Thymus (tissue), 11 donors: ENCODE data around the gene SEPTIN8. TPM values are rescaled to one million over a fixed set of nuclear protein-coding genes. Genes with fewer than 3 reads are reported as not detected.

Experiments used
- DNase-seq, 9 donors: peaks; one replicate each; pipeline ENCODE4 v3.0.0-alpha.2; 2013; ENCODE audit warnings: low spot score in 9 of 9, low read depth in 6 of 9, missing footprints in 1 of 9
- H3K27ac ChIP-seq, 2 donors: one replicate each; pipeline ENCODE4 v1.5.1; 2013; ENCODE audit warnings: control low read depth in 1 of 2, low read depth in 1 of 2, low read length in 1 of 2, mild to moderate bottlenecking in 1 of 2, moderate library complexity in 1 of 2
- H3K27me3 ChIP-seq, 2 donors: one replicate each; pipeline ENCODE4 v1.5.1; 2013; ENCODE audit warnings: low read length in 1 of 2; ENCODE audit not compliant: control insufficient read depth in 2 of 2, insufficient read depth in 1 of 2
- H3K36me3 ChIP-seq, 2 donors: one replicate each; pipeline ENCODE4 v1.5.1; 2013; ENCODE audit warnings: low read length in 1 of 2, mild to moderate bottlenecking in 1 of 2, moderate library complexity in 1 of 2; ENCODE audit not compliant: control insufficient read depth in 2 of 2, insufficient read depth in 2 of 2
- H3K4me1 ChIP-seq, 2 donors: one replicate each; pipeline ENCODE4 v1.5.1; 2013; ENCODE audit warnings: low read length in 2 of 2; ENCODE audit not compliant: control insufficient read depth in 2 of 2, insufficient read depth in 2 of 2
- H3K4me3 ChIP-seq, 2 donors: one replicate each; pipeline ENCODE4 v1.5.1; 2013; ENCODE audit warnings: low read length in 2 of 2, control low read depth in 1 of 2, mild to moderate bottlenecking in 1 of 2
- H3K9me3 ChIP-seq, 2 donors: one replicate each; pipeline ENCODE4 v1.5.1; 2013; ENCODE audit warnings: low read length in 1 of 2, mild to moderate bottlenecking in 1 of 2; ENCODE audit not compliant: control insufficient read depth in 2 of 2, insufficient read depth in 1 of 2
- whole genome bisulfite sequencing: extraction: QIAGEN DNeasy Blood & Tissue Kit; methylation state at CpG from one replicate; pipeline ENCODE4 v1.1.7; 2013; 5-methylcytosine and 5-hydroxymethylcytosine counted together
- polyA plus RNA-seq: library from polyadenylated mRNA; stranded (reverse); fragments of 200-250 nt; gene quantifications from one replicate; pipeline ENCODE4 v1.2.3, GENCODE V29; 2013
- total RNA-seq: library from RNA; stranded (reverse); fragments of 120-200 nt; gene quantifications from one replicate; pipeline ENCODE4 v1.2.4, GENCODE V29; 2013
- donor health status: healthy.

Gene SEPTIN8
- total and polyA plus RNA-seq, 2 donors = 13.8 to 17.8 TPM

- peaks cover 9 to 53% of the 10 kb centered on the region in 2 donors for H3K4me1 ChIP-seq
- peaks cover 0 to 14% of the 10 kb centered on the region in 2 donors for H3K27me3 ChIP-seq
- H3K9me3 ChIP-seq = no peaks in the 10 kb centered on the region
- peaks cover 0 to 6% of the 10 kb centered on the region in 2 donors for H3K36me3 ChIP-seq
- H3K27ac ChIP-seq = peak overlapping the region in 1 of 2 donors; percentile 61
- peak in 1 of 9 donors; percentile 24 for DNase-seq
- WGBS = 90% methylated on average over 7 of the region's 7 CpGs
- H3K4me3 ChIP-seq = no peak overlapping the region
These were observed 25.6 kb downstream of the SEPTIN8 start for GRCh38 chr5:132751444-132751843.

DNA sequence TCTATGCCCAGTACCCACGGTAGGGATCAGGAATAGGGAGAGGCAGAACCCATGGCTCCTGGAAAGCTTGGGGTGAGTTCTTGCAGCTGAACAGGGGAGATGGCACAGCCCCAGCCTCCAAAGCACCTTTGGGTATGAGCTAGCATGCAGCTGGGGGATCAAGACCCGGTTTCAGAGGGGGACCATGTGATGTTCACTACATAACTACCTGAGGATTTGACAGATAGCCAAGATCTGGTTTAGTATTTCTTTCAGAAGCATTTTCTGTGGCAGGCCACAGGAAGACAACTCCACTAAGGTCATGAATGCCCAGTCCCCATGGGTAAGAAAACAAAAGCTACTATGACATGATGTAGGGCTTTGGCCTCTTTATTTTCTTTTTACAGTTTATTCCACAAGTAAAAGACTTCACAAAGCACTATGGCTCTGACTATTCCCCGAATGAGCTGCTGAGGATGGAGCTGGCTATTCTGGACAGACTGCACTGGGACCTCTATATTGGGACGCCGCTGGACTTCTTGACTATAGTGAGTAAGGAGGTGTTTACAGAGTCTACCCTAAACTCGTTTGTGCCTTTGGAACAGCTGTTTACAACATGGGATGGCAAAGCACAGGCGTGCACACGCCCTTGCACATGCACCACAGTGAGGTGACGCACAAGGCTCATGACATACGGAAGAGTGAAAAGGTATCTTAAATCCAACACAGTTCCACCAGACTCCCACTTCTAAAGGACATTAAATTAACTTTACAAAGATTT, 26.4 kb downstream of the SEPTIN8 start:
- Histone ChIP-seq H3K27me3 (peaks cover 3 to 16% of the 10 kb centered on the region in 2 donors), H3K4me3 (no peak overlapping the region), H3K4me1 (peaks cover 9 to 54% of the 10 kb centered on the region in 2 donors), H3K27ac (peak overlapping the region in 1 of 2 donors; percentile 53), H3K9me3 (no peaks in the 10 kb centered on the region), H3K36me3 (peaks cover 0 to 6% of the 10 kb centered on the region in 2 donors)
- DNase-seq = no peak
- 83% methylated on average over 10 of the region's 10 CpGs for WGBS

- Histone ChIP-seq H3K4me1 (peaks cover 9 to 47% of the 10 kb centered on the region in 2 donors), H3K27me3 (peaks cover 3 to 22% of the 10 kb centered on the region in 2 donors), H3K27ac (no peak overlapping the region), H3K4me3 (no peak overlapping the region), H3K36me3 (peaks cover 0 to 2% of the 10 kb centered on the region in 2 donors), H3K9me3 (no peaks in the 10 kb centered on the region)
- no peak for DNase-seq
- WGBS = 93% methylated on average over 2 of the region's 2 CpGs
These were observed 27.5 kb downstream of the SEPTIN8 start for GRCh38 chr5:132749506-132749905.

DNA sequence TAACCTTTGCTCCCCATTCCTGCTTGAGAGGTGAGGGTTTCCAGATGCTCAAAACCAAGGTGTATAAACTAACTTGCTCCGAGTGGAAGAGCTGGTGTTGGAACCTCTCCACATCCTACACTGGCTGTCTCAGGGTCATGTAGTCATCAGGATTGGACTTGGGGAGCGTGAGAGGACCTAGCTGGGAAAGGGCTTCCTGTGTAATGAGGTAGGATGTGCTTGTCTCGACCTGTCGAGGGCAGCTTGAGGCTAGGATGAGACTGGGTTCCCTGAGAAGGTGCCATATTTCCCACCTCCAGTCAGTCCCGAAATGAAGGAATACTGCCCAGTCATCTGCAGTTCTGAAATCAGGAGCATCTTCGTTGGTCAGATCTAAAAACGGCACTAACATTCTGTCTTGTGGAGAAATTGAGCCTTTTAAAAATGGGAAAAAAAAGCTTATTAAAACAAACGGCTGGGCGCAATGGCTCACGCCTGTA, 28.5 kb downstream of the SEPTIN8 start:
- 95% methylated on average over 10 of the region's 10 CpGs for WGBS
- Histone ChIP-seq H3K4me3 (no peak overlapping the region), H3K9me3 (no peaks in the 10 kb centered on the region), H3K36me3 (no peaks in the 10 kb centered on the region), H3K27ac (no peak overlapping the region), H3K4me1 (peaks cover 9 to 37% of the 10 kb centered on the region in 2 donors), H3K27me3 (peaks cover 3 to 22% of the 10 kb centered on the region in 2 donors)
- no peak for DNase-seq

DNA sequence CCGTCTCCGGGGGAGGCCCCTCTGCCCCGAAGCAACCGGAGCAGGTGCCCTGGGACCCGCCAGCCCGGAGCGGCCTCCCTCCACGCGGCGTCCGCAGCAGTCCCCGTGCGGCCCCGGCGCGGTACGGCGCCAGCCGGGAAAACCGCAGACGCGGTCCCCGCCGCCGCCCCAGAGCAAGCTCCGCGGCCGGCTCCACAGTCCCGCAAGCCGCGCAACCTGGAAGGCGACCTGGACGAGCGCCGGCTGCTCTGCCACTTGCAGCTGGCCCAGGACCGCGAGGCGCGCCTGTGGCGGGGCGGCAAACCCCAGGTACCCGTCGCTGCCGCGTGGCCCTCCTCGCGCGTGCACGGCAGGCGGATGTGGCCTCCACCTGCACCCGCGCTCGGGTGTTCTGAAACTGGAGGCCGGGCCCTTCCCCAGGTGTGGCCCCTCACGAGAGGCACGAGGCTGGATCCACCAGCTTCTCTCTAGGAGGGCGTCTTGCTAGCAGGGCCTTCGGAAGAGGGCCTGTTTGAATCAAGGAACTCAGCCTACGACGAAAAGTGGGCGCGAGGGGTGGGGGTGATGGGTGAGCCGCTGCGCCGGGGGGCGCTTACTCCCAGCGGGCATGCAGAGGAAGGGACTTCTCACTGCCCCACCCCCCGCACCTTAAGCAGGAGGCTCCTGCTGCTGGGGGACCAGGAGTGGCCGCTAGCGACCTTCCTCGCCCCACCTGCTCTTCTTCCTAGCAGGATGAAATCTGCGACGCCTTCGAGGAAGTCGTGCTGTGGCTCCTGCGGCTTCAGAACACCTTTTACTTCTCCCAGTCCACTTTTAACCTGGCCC, 29.2 kb downstream of the SEPTIN8 start:
- Histone ChIP-seq H3K27me3 (peaks cover 3 to 22% of the 10 kb centered on the region in 2 donors), H3K9me3 (no peaks in the 10 kb centered on the region), H3K4me1 (peaks cover 9 to 30% of the 10 kb centered on the region in 2 donors), H3K36me3 (no peaks in the 10 kb centered on the region), H3K27ac (peak overlapping the region; percentile 36 to 63), H3K4me3 (peak overlapping the region; percentile 54 to 56)
- WGBS = 33% methylated on average over 76 of the region's 76 CpGs
- DNase-seq = peak in 6 of 9 donors; percentile 29 to 87 (median 68)

DNA sequence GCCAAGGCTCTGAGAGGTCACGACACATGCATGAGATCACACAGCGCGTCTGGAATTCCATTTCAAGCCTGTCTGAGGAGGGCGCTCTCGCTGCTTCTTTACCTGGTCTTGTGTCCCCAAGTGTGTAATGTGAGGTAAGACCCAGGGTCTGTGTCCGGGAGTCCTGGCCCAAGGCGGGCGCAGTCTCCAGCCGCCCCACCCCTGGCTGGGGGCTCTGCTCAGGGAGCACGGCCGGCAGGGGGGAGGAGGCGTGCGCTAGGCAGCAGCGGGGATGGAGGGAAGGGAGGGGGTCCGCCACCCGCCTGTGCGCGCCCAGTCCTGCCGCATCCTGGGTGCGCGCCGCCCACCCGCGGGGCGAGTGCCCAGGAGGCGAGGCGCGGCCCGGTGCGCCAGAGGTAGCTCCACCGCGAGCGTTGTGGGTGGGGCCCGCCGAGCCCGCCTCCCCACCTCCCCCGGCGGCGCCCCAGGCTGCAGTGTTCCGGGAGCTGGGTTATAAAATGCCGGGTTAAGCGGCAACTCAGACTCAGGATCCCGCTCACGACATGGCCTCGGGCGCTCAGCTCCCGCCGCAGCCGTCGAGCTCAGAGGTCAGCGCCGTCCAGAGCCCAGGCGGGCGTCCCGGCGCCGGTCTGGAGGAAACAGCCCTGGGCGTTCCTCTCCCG, 30.0 kb downstream of the SEPTIN8 start, which contains the start of gene CCNI2:
Gene CCNI2 (plus strand): TSS at position 473 of the 662 bp plus-strand sequence. CDS start 70 bp downstream, at position 543.
- Histone ChIP-seq H3K9me3 (peaks cover 0 to 4% of the 10 kb centered on the region in 2 donors), H3K4me1 (peaks cover 9 to 24% of the 10 kb centered on the region in 2 donors), H3K36me3 (no peaks in the 10 kb centered on the region), H3K27me3 (peaks cover 3 to 24% of the 10 kb centered on the region in 2 donors), H3K4me3 (peak within 1 kb of the TSS; percentile 54 to 56), H3K27ac (peak within 1 kb of the TSS; percentile 36 to 63)
- DNase-seq = peak in 6 of 9 donors; percentile 28 to 78 (median 58)
- WGBS = 2% methylated on average over 59 of the region's 59 CpGs

- Histone ChIP-seq H3K36me3 (no peaks in the 10 kb centered on the region), H3K9me3 (peaks cover 0 to 4% of the 10 kb centered on the region in 2 donors), H3K4me3 (peak overlapping the region; percentile 54 to 56), H3K4me1 (peaks cover 9 to 20% of the 10 kb centered on the region in 2 donors), H3K27ac (no peak overlapping the region), H3K27me3 (peaks cover 3 to 24% of the 10 kb centered on the region in 2 donors)
- DNase-seq = no peak
- WGBS = 28% methylated on average over 3 of the region's 3 CpGs
These were observed 30.5 kb downstream of the SEPTIN8 start for GRCh38 chr5:132746592-132746953.

DNA sequence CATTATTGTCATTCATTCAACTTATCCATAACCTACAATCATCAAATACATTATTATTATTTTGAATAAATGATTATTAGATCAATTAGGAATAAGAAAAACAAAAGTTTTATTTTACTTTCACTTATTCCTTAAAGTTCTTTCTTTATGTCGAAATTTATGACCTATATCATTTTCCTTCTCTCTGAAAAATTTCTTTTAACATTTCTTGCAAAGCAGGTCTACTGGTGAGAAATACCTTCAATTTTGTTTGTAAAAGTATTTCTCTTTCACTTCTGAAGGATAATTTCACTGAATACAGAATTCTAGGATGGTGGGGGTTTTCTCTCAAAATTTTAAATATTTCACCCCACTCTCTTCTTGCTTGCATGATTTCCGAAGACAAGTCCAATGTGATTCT, 32.4 kb downstream of the SEPTIN8 start:
- Histone ChIP-seq H3K27me3 (peaks cover 3 to 24% of the 10 kb centered on the region in 2 donors), H3K4me1 (peaks cover 9 to 17% of the 10 kb centered on the region in 2 donors), H3K27ac (no peak overlapping the region), H3K36me3 (no peaks in the 10 kb centered on the region), H3K9me3 (peaks cover 0 to 4% of the 10 kb centered on the region in 2 donors), H3K4me3 (no peak overlapping the region)
- 96% methylated on average over 2 of the region's 2 CpGs for WGBS
- no peak for DNase-seq
